K562 (cell line): ENCODE data around the gene RRAD. TPM values are rescaled to one million over a fixed set of nuclear protein-coding genes. Genes with fewer than 3 reads are reported as not detected.

Source experiments
- CBX5 ChIP-seq: IDR thresholded peaks from 2 replicates; pipeline ENCODE4 v1.6.1; 2014; ENCODE audit warnings: low read depth, borderline replicate concordance
- E2F3 ChIP-seq: fragments of 250-450 bp; sonication (Bioruptor Pico); IDR thresholded peaks from 2 replicates; pipeline ENCODE4 v1.4.0; 2020; ENCODE audit warnings: mild to moderate bottlenecking
- FOXK2 ChIP-seq, 2 experiments: fragments of 450-650 bp; IDR thresholded peaks in 1 of 2; conservative IDR thresholded peaks in 1 of 2; 2 replicates each; pipeline ENCODE4 v1.6.1; 2016; ENCODE audit warnings: low read depth in 2 of 2, mild to moderate bottlenecking in 1 of 2
- HDGF ChIP-seq: fragments of 450-650 bp; IDR thresholded peaks from 2 replicates; pipeline ENCODE4 v1.6.1; 2016
- HEY1 ChIP-seq: fragments of 250-450 bp; sonication (Bioruptor Pico); IDR thresholded peaks from 2 replicates; pipeline ENCODE4 v1.5.0; 2020; ENCODE audit warnings: mild to moderate bottlenecking, moderate library complexity, borderline replicate concordance
- JUND ChIP-seq, 2 experiments: IDR thresholded peaks; 2 replicates in 1 of 2; 3 replicates in 1 of 2; pipeline ENCODE4 v1.6.1; 2011; ENCODE audit warnings: borderline replicate concordance in 2 of 2, low read depth in 2 of 2, low read length in 2 of 2, improper control_type of control experiment in 1 of 2, missing biosample characterization in 1 of 2, missing genetic modification characterization in 1 of 2, missing genetic modification reagents in 1 of 2
- NFIX ChIP-seq: fragments of 250-450 bp; sonication (Bioruptor Pico); IDR thresholded peaks from 2 replicates; pipeline ENCODE4 v1.4.0; 2020; ENCODE audit warnings: low read depth, mild to moderate bottlenecking, moderate library complexity
- SPI1 ChIP-seq: IDR thresholded peaks from 2 replicates; pipeline ENCODE4 v1.6.1; 2011; ENCODE audit warnings: low read depth, low read length, control low read depth, borderline replicate concordance
- TAF9B ChIP-seq: fragments of 450-650 bp; IDR thresholded peaks from 2 replicates; pipeline ENCODE4 v1.6.1; 2018; ENCODE audit warnings: mild to moderate bottlenecking; ENCODE audit not compliant: partially characterized antibody
- polyA plus RNA-seq, 8 experiments: library from polyadenylated mRNA; depleted of rRNA in 4 of 8; stranded (reverse) in 5 of 8; unstranded in 3 of 8; fragments of >200 nt; fragmentation: Nextera tagmentation in 2 of 8; fragmentation: Illumina TruSeq in 1 of 8; extraction: Ambion mirVana in 2 of 8; extraction: Trizol in 1 of 8; gene quantifications; 2 replicates each; pipeline versions ENCODE4 v1.2.1 to v1.2.3, GENCODE V29; 2011 to 2014; ENCODE audit warnings: inconsistent platforms in 1 of 8, missing spikeins in 1 of 8
- total RNA-seq, 7 experiments: library from RNA; depleted of rRNA in 6 of 7; stranded (reverse); fragments of >200 nt in 6 of 7; fragmentation: Illumina TruSeq in 2 of 7; extraction: Trizol in 2 of 7; gene quantifications; 2 replicates each; pipeline versions ENCODE4 v1.2.1 to v1.2.3, GENCODE V29; 2011 to 2021; ENCODE audit warnings: low replicate concordance in 1 of 7
- TF ChIP-seq, protein P1 (sequence below): IDR thresholded peaks from 3 replicates; pipeline ENCODE4 v1.6.1; 2011; ENCODE audit warnings: borderline replicate concordance, mild to moderate bottlenecking, moderate library complexity; ENCODE audit not compliant: insufficient read length; ENCODE audit errors: extremely low read depth
- TF ChIP-seq, protein P2 (sequence below): sonication (generic); formaldehyde crosslinking; IDR thresholded peaks from 2 replicates; pipeline ENCODE4 v1.8.0; 2022; ENCODE audit warnings: mild to moderate bottlenecking, missing genetic modification reagents
- TF ChIP-seq, protein P3 (sequence below), 2 experiments: fragments of 450-650 bp in 1 of 2; sonication (generic) in 1 of 2; formaldehyde crosslinking in 1 of 2; IDR thresholded peaks in 1 of 2; conservative IDR thresholded peaks in 1 of 2; 2 replicates each; pipeline versions ENCODE4 v1.6.1 to v1.8.1; 2016 to 2023; ENCODE audit warnings: mild to moderate bottlenecking in 2 of 2, moderate library complexity in 2 of 2, inconsistent platforms in 1 of 2, missing genetic modification reagents in 1 of 2
- TF ChIP-seq, protein P4 (sequence below): fragments of 450-650 bp; IDR thresholded peaks from 2 replicates; pipeline ENCODE4 v1.6.1; 2017; ENCODE audit warnings: mild to moderate bottlenecking, moderate library complexity
- TF ChIP-seq, protein P5 (sequence below): sonication (generic); formaldehyde crosslinking; IDR thresholded peaks from 2 replicates; pipeline ENCODE4 v1.8.0; 2022; ENCODE audit warnings: mild to moderate bottlenecking, missing genetic modification reagents
- TF ChIP-seq, protein P6 (sequence below): IDR thresholded peaks from 2 replicates; pipeline ENCODE4 v1.6.1; 2014; ENCODE audit warnings: antibody characterized with exemption

RRAD gene
- total and polyA plus RNA-seq, 9 of the 15 experiments (the other 6 are each of a cell fraction or from before 2014, with no cell fraction given): 0.09 to 0.20 (median 0.13) TPM; not detected in 5

DNA sequence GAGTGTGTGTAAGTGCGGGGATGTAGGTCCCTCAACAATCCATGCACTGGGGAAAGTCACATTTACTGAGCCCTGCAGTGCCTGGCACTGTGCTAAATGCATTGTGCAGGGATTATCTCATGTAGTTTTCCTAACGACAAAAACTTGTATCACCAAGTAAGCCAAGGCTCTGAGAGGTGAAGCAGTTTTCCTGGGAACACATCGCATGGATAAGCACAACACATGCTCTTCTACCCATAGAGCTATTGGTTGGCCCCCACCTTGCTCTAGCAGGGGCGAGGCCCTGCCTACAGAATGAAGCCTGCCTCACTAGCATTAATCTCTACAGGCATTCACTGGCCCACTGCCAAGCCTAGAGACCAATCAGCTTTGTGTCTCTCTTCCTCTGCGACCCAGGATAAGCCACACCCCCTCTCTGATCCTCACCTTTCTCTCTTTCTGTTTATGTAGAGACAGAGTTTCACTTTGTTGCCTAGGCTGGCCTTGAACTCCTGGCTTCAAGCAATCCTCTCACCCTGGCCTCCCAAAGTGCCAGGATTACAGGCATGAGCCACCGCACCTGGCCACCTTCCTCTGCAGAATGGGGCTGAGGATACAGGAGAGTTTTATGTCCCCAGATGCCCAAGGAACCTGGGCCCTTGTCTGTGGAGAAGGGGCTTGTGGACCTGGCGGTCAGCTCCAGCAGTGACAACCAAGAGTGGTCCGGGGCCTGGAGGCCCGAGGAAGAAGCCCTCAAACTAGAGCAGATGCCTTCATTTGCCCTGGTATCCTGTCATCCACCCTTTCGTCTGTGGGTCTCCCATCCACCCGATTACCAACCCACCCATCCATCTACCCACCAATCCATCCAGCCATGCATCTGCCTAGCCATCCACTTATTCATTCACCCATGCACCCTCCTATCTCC is 19.4 kb downstream of the RRAD start (continued):
- TF ChIP-seq TAF9B (no peak), NFIX (CRISPR knock-in tag) (peak; percentile 46; the same call in 1 of the 2 replicates), HDGF (no peak), E2F3 (no peak), HEY1 (CRISPR knock-in tag) (no peak), JUND (IDR thresholded peaks at IDR 0.05; ENCODE audit: borderline replicate concordance, low read depth, low read length) (no peak), JUND (tag; IDR thresholded peaks at IDR 0.05; ENCODE audit: borderline replicate concordance, low read depth, low read length) (peak; percentile 16; the same call in 1 of the 3 replicates), FOXK2 (conservative IDR thresholded peaks at IDR 0.05 in 1 of 2, IDR thresholded peaks at IDR 0.05 in 1 of 2; ENCODE audit: low read depth in 2 of 2) (peak in 1 of 2 experiments; percentile 50; a peak in 1 of 4 replicates), CBX5 (no peak), SPI1 (0 out of 2 replicates have a peak, but pooled peaks have one; percentile 23)
- TF ChIP-seq, protein P1, sequence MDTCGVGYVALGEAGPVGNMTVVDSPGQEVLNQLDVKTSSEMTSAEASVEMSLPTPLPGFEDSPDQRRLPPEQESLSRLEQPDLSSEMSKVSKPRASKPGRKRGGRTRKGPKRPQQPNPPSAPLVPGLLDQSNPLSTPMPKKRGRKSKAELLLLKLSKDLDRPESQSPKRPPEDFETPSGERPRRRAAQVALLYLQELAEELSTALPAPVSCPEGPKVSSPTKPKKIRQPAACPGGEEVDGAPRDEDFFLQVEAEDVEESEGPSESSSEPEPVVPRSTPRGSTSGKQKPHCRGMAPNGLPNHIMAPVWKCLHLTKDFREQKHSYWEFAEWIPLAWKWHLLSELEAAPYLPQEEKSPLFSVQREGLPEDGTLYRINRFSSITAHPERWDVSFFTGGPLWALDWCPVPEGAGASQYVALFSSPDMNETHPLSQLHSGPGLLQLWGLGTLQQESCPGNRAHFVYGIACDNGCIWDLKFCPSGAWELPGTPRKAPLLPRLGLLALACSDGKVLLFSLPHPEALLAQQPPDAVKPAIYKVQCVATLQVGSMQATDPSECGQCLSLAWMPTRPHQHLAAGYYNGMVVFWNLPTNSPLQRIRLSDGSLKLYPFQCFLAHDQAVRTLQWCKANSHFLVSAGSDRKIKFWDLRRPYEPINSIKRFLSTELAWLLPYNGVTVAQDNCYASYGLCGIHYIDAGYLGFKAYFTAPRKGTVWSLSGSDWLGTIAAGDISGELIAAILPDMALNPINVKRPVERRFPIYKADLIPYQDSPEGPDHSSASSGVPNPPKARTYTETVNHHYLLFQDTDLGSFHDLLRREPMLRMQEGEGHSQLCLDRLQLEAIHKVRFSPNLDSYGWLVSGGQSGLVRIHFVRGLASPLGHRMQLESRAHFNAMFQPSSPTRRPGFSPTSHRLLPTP: peak; percentile 7
- TF ChIP-seq, protein P2, sequence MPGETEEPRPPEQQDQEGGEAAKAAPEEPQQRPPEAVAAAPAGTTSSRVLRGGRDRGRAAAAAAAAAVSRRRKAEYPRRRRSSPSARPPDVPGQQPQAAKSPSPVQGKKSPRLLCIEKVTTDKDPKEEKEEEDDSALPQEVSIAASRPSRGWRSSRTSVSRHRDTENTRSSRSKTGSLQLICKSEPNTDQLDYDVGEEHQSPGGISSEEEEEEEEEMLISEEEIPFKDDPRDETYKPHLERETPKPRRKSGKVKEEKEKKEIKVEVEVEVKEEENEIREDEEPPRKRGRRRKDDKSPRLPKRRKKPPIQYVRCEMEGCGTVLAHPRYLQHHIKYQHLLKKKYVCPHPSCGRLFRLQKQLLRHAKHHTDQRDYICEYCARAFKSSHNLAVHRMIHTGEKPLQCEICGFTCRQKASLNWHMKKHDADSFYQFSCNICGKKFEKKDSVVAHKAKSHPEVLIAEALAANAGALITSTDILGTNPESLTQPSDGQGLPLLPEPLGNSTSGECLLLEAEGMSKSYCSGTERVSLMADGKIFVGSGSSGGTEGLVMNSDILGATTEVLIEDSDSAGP (CRISPR knock-in tag): 0 out of 2 replicates have a peak, but pooled peaks have one; percentile 31
- TF ChIP-seq, protein P3, sequence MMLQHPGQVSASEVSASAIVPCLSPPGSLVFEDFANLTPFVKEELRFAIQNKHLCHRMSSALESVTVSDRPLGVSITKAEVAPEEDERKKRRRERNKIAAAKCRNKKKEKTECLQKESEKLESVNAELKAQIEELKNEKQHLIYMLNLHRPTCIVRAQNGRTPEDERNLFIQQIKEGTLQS (IDR thresholded peaks at IDR 0.05): no peak
- TF ChIP-seq, protein P3 (CRISPR knock-in tag; conservative IDR thresholded peaks at IDR 0.05): no peak
- TF ChIP-seq, protein P4, sequence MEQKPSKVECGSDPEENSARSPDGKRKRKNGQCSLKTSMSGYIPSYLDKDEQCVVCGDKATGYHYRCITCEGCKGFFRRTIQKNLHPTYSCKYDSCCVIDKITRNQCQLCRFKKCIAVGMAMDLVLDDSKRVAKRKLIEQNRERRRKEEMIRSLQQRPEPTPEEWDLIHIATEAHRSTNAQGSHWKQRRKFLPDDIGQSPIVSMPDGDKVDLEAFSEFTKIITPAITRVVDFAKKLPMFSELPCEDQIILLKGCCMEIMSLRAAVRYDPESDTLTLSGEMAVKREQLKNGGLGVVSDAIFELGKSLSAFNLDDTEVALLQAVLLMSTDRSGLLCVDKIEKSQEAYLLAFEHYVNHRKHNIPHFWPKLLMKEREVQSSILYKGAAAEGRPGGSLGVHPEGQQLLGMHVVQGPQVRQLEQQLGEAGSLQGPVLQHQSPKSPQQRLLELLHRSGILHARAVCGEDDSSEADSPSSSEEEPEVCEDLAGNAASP: no peak
- TF ChIP-seq, protein P5, sequence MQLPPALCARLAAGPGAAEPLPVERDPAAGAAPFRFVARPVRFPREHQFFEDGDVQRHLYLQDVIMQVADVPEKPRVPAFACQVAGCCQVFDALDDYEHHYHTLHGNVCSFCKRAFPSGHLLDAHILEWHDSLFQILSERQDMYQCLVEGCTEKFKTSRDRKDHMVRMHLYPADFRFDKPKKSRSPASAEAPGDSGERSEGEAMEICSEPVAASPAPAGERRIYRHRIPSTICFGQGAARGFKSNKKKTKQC: 0 out of 2 replicates have a peak, but pooled peaks have one; percentile 34
- TF ChIP-seq, protein P6, sequence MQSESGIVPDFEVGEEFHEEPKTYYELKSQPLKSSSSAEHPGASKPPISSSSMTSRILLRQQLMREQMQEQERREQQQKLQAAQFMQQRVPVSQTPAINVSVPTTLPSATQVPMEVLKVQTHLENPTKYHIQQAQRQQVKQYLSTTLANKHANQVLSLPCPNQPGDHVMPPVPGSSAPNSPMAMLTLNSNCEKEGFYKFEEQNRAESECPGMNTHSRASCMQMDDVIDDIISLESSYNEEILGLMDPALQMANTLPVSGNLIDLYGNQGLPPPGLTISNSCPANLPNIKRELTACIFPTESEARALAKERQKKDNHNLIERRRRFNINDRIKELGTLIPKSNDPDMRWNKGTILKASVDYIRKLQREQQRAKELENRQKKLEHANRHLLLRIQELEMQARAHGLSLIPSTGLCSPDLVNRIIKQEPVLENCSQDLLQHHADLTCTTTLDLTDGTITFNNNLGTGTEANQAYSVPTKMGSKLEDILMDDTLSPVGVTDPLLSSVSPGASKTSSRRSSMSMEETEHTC: no peak
